ENCODE data around the gene STPG3. TPM values are rescaled to one million over a fixed set of nuclear protein-coding genes. Genes with fewer than 3 reads are reported as not detected.

The STPG3 gene
- total and polyA plus RNA-seq, 9 of the 15 experiments (the other 6 are each of a cell fraction or from before 2014, with no cell fraction given): not detected

DNA sequence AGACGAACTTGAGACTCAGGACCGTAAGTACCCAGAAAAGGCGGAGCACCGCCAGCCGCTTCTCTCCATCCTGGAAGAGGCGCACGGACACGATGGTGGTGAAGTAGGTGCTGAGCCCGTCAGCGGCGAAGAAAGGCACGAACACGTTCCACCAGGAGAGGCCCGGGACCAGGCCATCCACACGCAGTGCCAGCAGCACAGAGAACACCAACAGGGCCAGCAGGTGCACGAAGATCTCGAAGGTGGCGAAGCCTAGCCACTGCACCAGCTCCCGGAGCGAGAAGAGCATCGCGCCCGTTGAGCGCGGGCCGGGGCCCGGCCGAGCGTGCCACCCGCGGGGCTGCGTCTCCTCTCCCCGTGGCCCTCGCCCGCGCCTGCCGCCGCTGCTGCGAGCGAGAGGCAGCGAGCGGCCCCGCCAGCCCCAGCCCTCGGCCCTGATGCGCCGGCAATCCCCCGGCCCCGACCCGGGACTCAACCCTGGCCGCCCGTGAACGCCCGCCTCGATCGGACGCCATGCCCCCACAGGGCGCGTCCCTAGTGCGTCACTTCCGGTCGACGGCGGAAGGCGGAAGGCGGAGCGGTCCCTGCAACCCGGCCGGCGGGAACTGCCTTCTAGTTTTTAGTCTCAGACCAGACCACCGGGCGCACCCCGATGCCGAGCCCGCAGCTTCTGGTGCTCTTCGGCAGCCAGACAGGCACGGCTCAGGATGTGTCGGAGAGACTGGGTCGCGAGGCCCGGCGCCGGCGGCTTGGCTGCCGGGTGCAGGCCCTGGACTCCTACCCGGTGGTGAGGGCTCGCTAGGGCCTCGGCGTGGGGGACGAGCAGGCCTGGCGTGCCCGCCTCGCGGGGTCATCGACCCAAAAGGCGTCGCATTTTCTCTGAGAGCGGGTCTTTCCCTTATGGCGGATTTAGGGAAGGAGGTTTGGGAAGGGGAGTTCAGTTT is 45.7 kb upstream of the STPG3 start, which contains the start of the genes NDOR1 and TMEM203 (continued):
- TF ChIP-seq, protein P1, sequence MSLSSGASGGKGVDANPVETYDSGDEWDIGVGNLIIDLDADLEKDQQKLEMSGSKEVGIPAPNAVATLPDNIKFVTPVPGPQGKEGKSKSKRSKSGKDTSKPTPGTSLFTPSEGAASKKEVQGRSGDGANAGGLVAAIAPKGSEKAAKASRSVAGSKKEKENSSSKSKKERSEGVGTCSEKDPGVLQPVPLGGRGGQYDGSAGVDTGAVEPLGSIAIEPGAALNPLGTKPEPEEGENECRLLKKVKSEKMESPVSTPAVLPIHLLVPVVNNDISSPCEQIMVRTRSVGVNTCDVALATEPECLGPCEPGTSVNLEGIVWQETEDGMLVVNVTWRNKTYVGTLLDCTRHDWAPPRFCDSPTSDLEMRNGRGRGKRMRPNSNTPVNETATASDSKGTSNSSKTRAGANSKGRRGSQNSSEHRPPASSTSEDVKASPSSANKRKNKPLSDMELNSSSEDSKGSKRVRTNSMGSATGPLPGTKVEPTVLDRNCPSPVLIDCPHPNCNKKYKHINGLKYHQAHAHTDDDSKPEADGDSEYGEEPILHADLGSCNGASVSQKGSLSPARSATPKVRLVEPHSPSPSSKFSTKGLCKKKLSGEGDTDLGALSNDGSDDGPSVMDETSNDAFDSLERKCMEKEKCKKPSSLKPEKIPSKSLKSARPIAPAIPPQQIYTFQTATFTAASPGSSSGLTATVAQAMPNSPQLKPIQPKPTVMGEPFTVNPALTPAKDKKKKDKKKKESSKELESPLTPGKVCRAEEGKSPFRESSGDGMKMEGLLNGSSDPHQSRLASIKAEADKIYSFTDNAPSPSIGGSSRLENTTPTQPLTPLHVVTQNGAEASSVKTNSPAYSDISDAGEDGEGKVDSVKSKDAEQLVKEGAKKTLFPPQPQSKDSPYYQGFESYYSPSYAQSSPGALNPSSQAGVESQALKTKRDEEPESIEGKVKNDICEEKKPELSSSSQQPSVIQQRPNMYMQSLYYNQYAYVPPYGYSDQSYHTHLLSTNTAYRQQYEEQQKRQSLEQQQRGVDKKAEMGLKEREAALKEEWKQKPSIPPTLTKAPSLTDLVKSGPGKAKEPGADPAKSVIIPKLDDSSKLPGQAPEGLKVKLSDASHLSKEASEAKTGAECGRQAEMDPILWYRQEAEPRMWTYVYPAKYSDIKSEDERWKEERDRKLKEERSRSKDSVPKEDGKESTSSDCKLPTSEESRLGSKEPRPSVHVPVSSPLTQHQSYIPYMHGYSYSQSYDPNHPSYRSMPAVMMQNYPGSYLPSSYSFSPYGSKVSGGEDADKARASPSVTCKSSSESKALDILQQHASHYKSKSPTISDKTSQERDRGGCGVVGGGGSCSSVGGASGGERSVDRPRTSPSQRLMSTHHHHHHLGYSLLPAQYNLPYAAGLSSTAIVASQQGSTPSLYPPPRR (CRISPR knock-in tag; IDR thresholded peaks at IDR 0.05; ENCODE audit: borderline replicate concordance): no peak
- TF ChIP-seq MCM2 (IDR thresholded peaks at IDR 0.05; ENCODE audit: low read depth) (no peak), XRCC5 (IDR thresholded peaks at IDR 0.05; ENCODE audit: low read depth, low read length) (peak; percentile 25; the same call in 1 of the 2 replicates), POLR2G (IDR thresholded peaks at IDR 0.05; ENCODE audit: low read depth, low read length) (peak; percentile 95), RNF2 (IDR thresholded peaks at IDR 0.05) (0 out of 2 replicates have a peak, but pooled peaks have one; percentile 22), ZNF124 (CRISPR knock-in tag; IDR thresholded peaks at IDR 0.05) (no peak), SIN3B (IDR thresholded peaks at IDR 0.05; ENCODE audit: low read depth) (peak; percentile 100), PML (IDR thresholded peaks at IDR 0.05; ENCODE audit: low read length) (peak; percentile 44; the same call in 1 of the 2 replicates), KLF1 (tag; IDR thresholded peaks at IDR 0.05) (peak; percentile 76), GABPB1 (CRISPR knock-in tag; IDR thresholded peaks at IDR 0.05) (peak; percentile 98), SAP30 (IDR thresholded peaks at IDR 0.05; ENCODE audit: borderline replicate concordance, insufficient read depth, low read depth, low read length, poor library complexity, severe bottlenecking) (peak; percentile 94)
- TF ChIP-seq, protein P2, sequence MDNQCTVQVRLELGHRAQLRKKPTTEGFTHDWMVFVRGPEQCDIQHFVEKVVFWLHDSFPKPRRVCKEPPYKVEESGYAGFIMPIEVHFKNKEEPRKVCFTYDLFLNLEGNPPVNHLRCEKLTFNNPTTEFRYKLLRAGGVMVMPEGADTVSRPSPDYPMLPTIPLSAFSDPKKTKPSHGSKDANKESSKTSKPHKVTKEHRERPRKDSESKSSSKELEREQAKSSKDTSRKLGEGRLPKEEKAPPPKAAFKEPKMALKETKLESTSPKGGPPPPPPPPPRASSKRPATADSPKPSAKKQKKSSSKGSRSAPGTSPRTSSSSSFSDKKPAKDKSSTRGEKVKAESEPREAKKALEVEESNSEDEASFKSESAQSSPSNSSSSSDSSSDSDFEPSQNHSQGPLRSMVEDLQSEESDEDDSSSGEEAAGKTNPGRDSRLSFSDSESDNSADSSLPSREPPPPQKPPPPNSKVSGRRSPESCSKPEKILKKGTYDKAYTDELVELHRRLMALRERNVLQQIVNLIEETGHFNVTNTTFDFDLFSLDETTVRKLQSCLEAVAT (IDR thresholded peaks at IDR 0.05): 0 out of 4 replicates have a peak, but pooled peaks of 1 of the 2 experiments have one; percentile 34
- TF ChIP-seq, protein P3, sequence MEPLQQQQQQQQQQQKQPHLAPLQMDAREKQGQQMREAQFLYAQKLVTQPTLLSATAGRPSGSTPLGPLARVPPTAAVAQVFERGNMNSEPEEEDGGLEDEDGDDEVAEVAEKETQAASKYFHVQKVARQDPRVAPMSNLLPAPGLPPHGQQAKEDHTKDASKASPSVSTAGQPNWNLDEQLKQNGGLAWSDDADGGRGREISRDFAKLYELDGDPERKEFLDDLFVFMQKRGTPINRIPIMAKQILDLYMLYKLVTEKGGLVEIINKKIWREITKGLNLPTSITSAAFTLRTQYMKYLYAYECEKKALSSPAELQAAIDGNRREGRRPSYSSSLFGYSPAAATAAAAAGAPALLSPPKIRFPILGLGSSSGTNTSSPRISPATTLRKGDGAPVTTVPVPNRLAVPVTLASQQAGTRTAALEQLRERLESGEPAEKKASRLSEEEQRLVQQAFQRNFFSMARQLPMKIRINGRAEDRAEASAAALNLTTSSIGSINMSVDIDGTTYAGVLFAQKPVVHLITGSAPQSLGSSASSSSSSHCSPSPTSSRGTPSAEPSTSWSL (CRISPR knock-in tag; IDR thresholded peaks at IDR 0.05; ENCODE audit: borderline replicate concordance): 0 out of 2 replicates have a peak, but pooled peaks have one; percentile 23
- TF ChIP-seq, protein P4, sequence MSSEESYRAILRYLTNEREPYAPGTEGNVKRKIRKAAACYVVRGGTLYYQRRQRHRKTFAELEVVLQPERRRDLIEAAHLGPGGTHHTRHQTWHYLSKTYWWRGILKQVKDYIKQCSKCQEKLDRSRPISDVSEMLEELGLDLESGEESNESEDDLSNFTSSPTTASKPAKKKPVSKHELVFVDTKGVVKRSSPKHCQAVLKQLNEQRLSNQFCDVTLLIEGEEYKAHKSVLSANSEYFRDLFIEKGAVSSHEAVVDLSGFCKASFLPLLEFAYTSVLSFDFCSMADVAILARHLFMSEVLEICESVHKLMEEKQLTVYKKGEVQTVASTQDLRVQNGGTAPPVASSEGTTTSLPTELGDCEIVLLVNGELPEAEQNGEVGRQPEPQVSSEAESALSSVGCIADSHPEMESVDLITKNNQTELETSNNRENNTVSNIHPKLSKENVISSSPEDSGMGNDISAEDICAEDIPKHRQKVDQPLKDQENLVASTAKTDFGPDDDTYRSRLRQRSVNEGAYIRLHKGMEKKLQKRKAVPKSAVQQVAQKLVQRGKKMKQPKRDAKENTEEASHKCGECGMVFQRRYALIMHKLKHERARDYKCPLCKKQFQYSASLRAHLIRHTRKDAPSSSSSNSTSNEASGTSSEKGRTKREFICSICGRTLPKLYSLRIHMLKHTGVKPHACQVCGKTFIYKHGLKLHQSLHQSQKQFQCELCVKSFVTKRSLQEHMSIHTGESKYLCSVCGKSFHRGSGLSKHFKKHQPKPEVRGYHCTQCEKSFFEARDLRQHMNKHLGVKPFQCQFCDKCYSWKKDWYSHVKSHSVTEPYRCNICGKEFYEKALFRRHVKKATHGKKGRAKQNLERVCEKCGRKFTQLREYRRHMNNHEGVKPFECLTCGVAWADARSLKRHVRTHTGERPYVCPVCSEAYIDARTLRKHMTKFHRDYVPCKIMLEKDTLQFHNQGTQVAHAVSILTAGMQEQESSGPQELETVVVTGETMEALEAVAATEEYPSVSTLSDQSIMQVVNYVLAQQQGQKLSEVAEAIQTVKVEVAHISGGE (CRISPR knock-in tag; IDR thresholded peaks at IDR 0.05): peak; percentile 82 to 95 (median 91); a peak in 5 of 6 replicates
